Duodenal mucosa (tissue), 2 donors: Measurements from ENCODE around the gene IGSF22.

Experiments
- H3K27ac ChIP-seq: one replicate; pipeline ENCODE4 v1.7.0; 2013; ENCODE audit warnings: low read depth, low read length
- H3K27me3 ChIP-seq, 2 donors: one replicate each; pipeline ENCODE4 v1.7.0; 2013; ENCODE audit warnings: low read length in 2 of 2, control low read depth in 1 of 2; ENCODE audit not compliant: insufficient read depth in 2 of 2, control insufficient read depth in 1 of 2
- H3K36me3 ChIP-seq, 2 donors: one replicate each; pipeline ENCODE4 v1.7.0; 2013; ENCODE audit warnings: low read length in 2 of 2, control low read depth in 1 of 2; ENCODE audit not compliant: insufficient read depth in 2 of 2, control insufficient read depth in 1 of 2
- H3K4me1 ChIP-seq, 2 donors: one replicate each; pipeline ENCODE4 v1.7.0; 2013; ENCODE audit warnings: low read length in 2 of 2, control low read depth in 1 of 2; ENCODE audit not compliant: insufficient read depth in 2 of 2, control insufficient read depth in 1 of 2
- H3K4me3 ChIP-seq, 2 donors: one replicate each; pipeline ENCODE4 v1.7.0; 2013; ENCODE audit warnings: low read length in 2 of 2, low read depth in 1 of 2
- H3K9ac ChIP-seq, 2 donors: one replicate each; pipeline ENCODE4 v1.7.0; 2013; ENCODE audit warnings: low read length in 2 of 2, low read depth in 1 of 2
- H3K9me3 ChIP-seq, 2 donors: one replicate each; pipeline ENCODE4 v1.7.0; 2013; ENCODE audit warnings: low read length in 2 of 2, control low read depth in 1 of 2; ENCODE audit not compliant: control insufficient read depth in 1 of 2

The IGSF22 gene

GRCh38 chr11:18766015-18766414, 40.0 kb upstream of the IGSF22 start:
- Histone ChIP-seq H3K27me3 (no peaks in the 10 kb centered on the region), H3K4me1 (no peaks in the 10 kb centered on the region), H3K9ac (no peak overlapping the region), H3K27ac (no peak overlapping the region), H3K4me3 (no peak overlapping the region), H3K36me3 (no peaks in the 10 kb centered on the region), H3K9me3 (no peaks in the 10 kb centered on the region)

DNA sequence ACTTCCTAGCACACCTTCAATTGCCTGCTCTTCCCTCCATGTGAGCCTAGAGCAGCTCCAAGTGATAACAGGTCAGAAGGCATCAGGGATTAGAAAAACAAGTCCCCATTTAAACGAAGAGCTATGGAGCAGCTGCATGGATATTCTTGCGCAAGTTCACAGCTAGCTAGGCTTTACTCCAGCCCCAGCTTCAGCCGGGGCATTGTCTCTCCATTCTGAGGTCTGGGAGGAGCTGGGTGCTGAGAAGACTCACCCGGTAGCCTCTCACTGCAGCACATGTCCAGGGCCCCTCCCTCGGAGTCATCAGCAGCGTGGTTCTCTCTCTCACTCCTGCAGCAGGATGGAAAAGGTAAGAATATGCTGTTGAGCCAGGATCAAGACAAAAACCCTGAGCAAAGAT, 39.6 kb upstream of the IGSF22 start:
- Histone ChIP-seq H3K27me3 (no peaks in the 10 kb centered on the region), H3K36me3 (no peaks in the 10 kb centered on the region), H3K4me1 (no peaks in the 10 kb centered on the region), H3K27ac (no peak overlapping the region), H3K9ac (no peak overlapping the region), H3K9me3 (no peaks in the 10 kb centered on the region), H3K4me3 (no peak overlapping the region)

DNA sequence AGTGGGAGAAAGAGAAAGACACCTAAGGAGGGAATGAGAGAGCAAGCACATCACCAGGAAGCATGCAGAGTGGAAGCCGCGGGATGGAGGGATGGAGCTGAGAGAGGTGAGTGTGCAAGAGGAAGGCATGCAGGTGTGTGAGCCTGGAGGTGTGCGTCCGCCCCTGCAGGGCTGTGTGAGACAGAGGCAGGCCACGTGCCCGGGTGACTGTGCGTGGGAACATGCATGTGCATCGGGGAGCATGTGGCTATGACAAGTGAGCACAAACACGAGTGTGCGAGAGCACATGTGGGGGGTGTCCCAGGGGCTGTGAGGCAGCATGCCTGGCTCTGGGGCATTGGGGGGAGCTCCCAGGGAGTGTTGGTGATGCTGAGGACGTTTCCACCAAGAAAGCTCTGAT, 35.8 kb upstream of the IGSF22 start:
- Histone ChIP-seq H3K36me3 (no peaks in the 10 kb centered on the region), H3K27me3 (no peaks in the 10 kb centered on the region), H3K9ac (no peak overlapping the region), H3K4me1 (no peaks in the 10 kb centered on the region), H3K27ac (no peak overlapping the region), H3K4me3 (no peak overlapping the region), H3K9me3 (no peaks in the 10 kb centered on the region)

- H3K9ac ChIP-seq: no peak overlapping the region
- H3K4me3 ChIP-seq: no peak overlapping the region
- no peaks in the 10 kb centered on the region for H3K27me3 ChIP-seq
- no peaks in the 10 kb centered on the region for H3K9me3 ChIP-seq
- no peaks in the 10 kb centered on the region for H3K4me1 ChIP-seq
- H3K36me3 ChIP-seq: no peaks in the 10 kb centered on the region
- no peak overlapping the region for H3K27ac ChIP-seq
These were observed 35.2 kb upstream of the IGSF22 start for GRCh38 chr11:18761144-18761543.

- H3K9me3 ChIP-seq: no peaks in the 10 kb centered on the region
- H3K9ac ChIP-seq: no peak overlapping the region
- no peak overlapping the region for H3K27ac ChIP-seq
- no peak overlapping the region for H3K4me3 ChIP-seq
- H3K36me3 ChIP-seq: no peaks in the 10 kb centered on the region
- H3K4me1 ChIP-seq: no peaks in the 10 kb centered on the region
- no peaks in the 10 kb centered on the region for H3K27me3 ChIP-seq
These were observed 31.8 kb upstream of the IGSF22 start for GRCh38 chr11:18757811-18758210.

- Histone ChIP-seq H3K9ac (no peak overlapping the region), H3K36me3 (no peaks in the 10 kb centered on the region), H3K4me1 (no peaks in the 10 kb centered on the region), H3K27me3 (no peaks in the 10 kb centered on the region), H3K9me3 (no peaks in the 10 kb centered on the region), H3K27ac (no peak overlapping the region), H3K4me3 (no peak overlapping the region)
These were observed 30.9 kb upstream of the IGSF22 start for GRCh38 chr11:18756889-18757288.

GRCh38 chr11:18754308-18754707, 28.3 kb upstream of the IGSF22 start:
- Histone ChIP-seq H3K27ac (no peak overlapping the region), H3K27me3 (peaks cover 0 to 3% of the 10 kb centered on the region in 2 donors), H3K4me1 (no peaks in the 10 kb centered on the region), H3K4me3 (no peak overlapping the region), H3K9me3 (no peaks in the 10 kb centered on the region), H3K9ac (no peak overlapping the region), H3K36me3 (no peaks in the 10 kb centered on the region)

DNA sequence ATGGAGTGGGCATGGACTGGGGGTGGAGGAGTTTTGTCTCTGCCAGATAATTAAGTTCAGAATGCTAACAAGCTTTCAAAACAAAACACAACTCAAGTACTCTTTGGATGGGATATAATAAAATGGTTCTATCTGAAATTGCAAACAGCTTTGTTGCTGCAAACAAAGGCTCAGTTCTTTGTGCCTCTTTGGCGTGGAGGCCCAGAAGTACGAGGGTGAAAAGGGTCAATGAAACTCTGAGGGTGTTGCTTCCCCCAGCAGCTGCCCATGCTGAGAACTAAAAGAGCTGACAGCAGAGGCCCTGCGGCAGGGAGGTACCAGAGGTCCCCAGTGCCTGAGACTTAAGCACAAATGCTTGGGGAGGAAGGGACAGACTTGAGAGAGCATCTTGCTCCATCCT, 26.5 kb upstream of the IGSF22 start:
- Histone ChIP-seq H3K27ac (no peak overlapping the region), H3K4me1 (no peaks in the 10 kb centered on the region), H3K9ac (no peak overlapping the region), H3K27me3 (peaks cover 0 to 3% of the 10 kb centered on the region in 2 donors), H3K4me3 (no peak overlapping the region), H3K36me3 (no peaks in the 10 kb centered on the region), H3K9me3 (no peaks in the 10 kb centered on the region)

DNA sequence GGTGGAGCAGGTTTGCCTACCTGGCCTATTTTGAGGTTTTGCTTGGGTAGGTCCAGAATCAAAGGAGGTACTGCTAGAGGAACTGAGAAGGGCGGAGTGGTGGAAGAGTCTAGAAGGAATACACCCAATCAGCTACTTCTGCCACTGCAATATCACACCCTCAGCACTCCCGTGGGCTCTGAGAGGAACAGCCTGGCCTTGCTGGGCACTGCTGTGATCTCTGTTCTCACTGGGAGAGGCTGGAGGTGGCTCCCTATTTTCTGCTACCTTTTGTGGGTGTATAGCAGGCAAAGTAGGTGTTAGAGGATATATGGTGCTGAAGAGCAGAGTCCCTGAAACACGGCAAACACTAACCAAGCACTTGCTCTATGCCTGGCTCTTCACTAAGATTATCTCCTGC, 25.0 kb upstream of the IGSF22 start:
- no peaks in the 10 kb centered on the region for H3K4me1 ChIP-seq
- H3K27ac ChIP-seq: no peak overlapping the region
- H3K9me3 ChIP-seq: no peaks in the 10 kb centered on the region
- H3K9ac ChIP-seq: no peak overlapping the region
- H3K4me3 ChIP-seq: no peak overlapping the region
- no peaks in the 10 kb centered on the region for H3K36me3 ChIP-seq
- peaks cover 0 to 3% of the 10 kb centered on the region in 2 donors for H3K27me3 ChIP-seq

DNA sequence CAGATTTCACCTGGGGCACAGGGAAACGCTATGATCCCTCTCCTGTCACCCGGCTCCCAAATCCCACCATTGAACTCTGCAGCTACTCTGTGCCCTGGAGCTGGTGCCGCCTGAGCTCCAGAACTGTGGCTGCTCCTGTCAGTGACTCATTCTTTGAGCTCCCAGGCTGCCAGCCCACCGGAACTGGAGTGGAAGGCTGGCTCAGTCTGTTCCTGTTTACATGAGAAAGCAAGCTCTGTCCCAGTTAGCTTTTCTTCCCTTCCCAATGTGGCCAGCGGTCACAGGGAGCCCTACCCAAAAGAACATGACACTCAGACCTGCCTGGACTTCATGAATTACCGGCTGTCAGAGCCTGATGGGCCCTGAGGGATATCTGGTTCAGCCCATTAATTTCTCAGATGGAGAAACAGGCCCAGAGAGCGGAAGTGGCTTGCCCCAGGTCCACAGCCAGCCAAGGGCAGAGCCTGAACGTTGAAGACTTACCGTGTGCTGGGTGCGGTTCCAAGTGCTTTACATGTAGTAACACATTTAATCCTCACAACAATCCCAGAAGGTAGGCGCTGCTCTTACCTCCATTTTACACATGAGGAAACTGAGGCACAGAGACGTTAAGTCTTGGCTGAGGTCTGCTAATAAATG, 23.8 kb upstream of the IGSF22 start:
- no peaks in the 10 kb centered on the region for H3K9me3 ChIP-seq
- H3K9ac ChIP-seq: no peak overlapping the region

More for the DNA sequence above, 23.8 kb upstream of the IGSF22 start:
- Histone ChIP-seq H3K27ac (no peak overlapping the region), H3K27me3 (peaks cover 0 to 3% of the 10 kb centered on the region in 2 donors), H3K36me3 (no peaks in the 10 kb centered on the region), H3K4me1 (no peaks in the 10 kb centered on the region), H3K4me3 (no peak overlapping the region)
